Tracheal epithelial cell (primary cell): Measurements from ENCODE around the gene ATN1. TPM values are rescaled to one million over a fixed set of nuclear protein-coding genes. Genes with fewer than 3 reads are reported as not detected.

Experiments used
- total RNA-seq: library from RNA; depleted of rRNA; stranded (reverse); fragments of >200 nt; gene quantifications from 2 replicates; pipeline ENCODE4 v1.2.1, GENCODE V29; 2014

The ATN1 gene, protein sequence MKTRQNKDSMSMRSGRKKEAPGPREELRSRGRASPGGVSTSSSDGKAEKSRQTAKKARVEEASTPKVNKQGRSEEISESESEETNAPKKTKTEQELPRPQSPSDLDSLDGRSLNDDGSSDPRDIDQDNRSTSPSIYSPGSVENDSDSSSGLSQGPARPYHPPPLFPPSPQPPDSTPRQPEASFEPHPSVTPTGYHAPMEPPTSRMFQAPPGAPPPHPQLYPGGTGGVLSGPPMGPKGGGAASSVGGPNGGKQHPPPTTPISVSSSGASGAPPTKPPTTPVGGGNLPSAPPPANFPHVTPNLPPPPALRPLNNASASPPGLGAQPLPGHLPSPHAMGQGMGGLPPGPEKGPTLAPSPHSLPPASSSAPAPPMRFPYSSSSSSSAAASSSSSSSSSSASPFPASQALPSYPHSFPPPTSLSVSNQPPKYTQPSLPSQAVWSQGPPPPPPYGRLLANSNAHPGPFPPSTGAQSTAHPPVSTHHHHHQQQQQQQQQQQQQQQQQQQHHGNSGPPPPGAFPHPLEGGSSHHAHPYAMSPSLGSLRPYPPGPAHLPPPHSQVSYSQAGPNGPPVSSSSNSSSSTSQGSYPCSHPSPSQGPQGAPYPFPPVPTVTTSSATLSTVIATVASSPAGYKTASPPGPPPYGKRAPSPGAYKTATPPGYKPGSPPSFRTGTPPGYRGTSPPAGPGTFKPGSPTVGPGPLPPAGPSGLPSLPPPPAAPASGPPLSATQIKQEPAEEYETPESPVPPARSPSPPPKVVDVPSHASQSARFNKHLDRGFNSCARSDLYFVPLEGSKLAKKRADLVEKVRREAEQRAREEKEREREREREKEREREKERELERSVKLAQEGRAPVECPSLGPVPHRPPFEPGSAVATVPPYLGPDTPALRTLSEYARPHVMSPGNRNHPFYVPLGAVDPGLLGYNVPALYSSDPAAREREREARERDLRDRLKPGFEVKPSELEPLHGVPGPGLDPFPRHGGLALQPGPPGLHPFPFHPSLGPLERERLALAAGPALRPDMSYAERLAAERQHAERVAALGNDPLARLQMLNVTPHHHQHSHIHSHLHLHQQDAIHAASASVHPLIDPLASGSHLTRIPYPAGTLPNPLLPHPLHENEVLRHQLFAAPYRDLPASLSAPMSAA (N-terminal part only)
- 6.3 and 12.8 TPM in 2 replicates for total RNA-seq

DNA sequence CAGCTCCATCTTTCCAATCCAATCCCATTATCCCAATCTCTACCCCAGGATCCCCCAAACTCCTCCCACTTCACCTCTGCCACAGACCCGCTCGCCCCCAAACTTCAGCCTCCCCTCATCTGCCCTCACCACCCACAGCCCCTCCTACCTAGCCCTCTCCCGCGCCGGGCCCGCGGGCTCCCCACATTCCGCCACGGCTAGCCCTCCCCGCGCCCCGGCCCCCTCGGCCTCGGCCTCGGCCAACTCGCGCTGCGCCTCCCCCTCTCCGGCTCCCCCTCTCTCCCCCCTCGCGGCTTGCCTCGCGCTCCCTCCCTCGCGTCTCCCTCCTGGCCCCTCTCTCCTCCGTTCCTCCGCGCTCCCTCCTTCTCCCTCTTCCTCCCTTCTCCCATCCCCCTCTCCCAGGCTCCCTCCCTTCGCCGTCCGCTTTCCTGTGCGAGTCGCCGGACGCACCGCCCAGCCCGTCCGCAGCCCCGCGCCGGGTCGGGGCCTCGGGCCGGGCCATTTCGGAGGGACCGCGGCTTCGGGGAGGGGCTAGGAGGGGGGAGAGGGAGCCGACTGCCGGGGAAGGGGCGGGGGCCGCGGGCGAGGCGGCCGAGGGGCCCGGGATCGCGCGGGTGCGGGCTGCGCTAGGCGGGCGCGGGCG lies at the start of gene ATN1:
TSS of gene ATN1 (plus strand) at position 581 of the 643 bp plus-strand sequence. CDS start 6,043 bp downstream, outside the sequence.

GRCh38 chr12:6904280-6905276 lies 23.2 kb upstream of the ATN1 start, which contains the start of gene LRRC23:
LRRC23 (plus strand) TSS chr12:6904822; CDS start chr12:6905634, 812 bp downstream.

DNA sequence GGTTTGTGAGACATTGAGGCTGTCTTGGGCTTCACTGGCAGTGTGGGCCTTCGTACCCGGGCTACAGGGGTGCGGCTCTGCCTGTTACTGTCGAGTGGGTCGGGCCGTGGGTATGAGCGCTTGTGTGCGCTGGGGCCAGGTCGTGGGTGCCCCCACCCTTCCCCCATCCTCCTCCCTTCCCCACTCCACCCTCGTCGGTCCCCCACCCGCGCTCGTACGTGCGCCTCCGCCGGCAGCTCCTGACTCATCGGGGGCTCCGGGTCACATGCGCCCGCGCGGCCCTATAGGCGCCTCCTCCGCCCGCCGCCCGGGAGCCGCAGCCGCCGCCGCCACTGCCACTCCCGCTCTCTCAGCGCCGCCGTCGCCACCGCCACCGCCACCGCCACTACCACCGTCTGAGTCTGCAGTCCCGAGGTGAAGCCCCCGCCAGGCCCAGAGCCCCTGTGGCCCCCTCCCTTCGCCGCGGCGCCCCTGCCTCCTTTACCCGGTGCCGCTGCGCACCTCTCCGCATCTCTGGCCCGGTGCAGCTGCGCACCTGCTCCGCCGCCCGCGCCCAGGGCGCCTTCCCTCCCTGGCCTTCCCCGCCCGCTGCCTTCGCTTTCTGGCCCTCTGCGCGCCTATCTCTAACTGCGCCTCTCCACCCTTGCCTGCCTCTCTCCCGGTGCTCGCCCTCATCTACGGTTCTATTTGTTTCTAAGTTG lies 13.4 kb upstream of the ATN1 start, which contains the start of gene ENO2:
TSS of gene ENO2 (plus strand) at position 335 of the 701 bp plus-strand sequence. CDS start 1,253 bp downstream, outside the sequence.

DNA sequence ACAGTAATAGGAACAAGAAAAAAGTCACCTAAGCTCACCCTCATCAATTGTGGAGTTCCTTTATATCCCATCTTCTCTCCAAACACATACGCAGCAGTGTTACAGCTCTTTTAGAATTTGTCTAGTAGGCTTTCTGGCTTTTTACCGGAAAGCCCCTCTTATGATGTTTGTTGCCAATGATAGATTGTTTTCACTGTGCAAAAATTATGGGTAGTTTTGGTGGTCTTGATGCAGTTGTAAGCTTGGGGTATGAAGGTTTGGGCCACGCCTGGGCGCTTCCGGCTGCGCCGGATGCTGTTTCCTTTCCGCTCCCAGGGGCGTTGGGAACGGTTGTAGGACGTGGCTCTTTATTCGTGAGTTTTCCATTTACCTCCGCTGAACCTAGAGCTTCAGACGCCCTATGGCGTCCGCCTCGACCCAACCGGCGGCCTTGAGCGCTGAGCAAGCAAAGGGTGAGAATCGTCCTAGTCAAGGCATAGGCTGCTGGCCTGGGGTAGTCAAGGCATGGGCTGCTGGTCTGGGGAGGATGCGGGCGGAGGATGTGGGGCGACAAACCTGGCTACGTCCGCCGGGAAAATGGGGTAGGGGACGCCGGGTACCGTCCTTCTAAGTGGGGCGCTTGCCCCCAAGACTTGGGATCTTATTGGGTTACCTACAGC lies 16.1 kb downstream of the ATN1 start, which contains the start of the genes C12orf57 and RNU7-1:
TSS of gene C12orf57 (plus strand) at position 301 of the 659 bp plus-strand sequence. CDS start at position 401, 100 bp downstream.
TSS of gene RNU7-1 (plus strand) at position 95 of the 659 bp plus-strand sequence.

GRCh38 chr12:6950811-6951540 lies 23.2 kb downstream of the ATN1 start, which contains the start of gene PTPN6:
PTPN6 (plus strand) TSS chr12:6951356; CDS start chr12:6951513, 157 bp downstream.

Other genes with a start within 250 kb of the ATN1 start
- gene ZNF384, start 238.6 kb upstream of the ATN1 start, total RNA-seq = 5.8 and 6.4 TPM in 2 replicates
- gene PIANP, start 227.1 kb upstream of the ATN1 start, total RNA-seq = not detected in 2 replicates
- 56.6 and 68.8 TPM in 2 replicates for gene COPS7A, start 203.9 kb upstream of the ATN1 start, total RNA-seq
- gene MLF2, start 174.8 kb upstream of the ATN1 start, total RNA-seq = 176 and 190 TPM in 2 replicates
- gene PTMS, start 161.6 kb upstream of the ATN1 start, total RNA-seq = 17.7 and 26.0 TPM in 2 replicates
- gene LAG3, start 155.4 kb upstream of the ATN1 start, total RNA-seq = 0.24 TPM in 1 of 2 replicates, not detected in the other
- gene CD4, start 138.4 kb upstream of the ATN1 start, total RNA-seq = not detected in 2 replicates
- 0.72 TPM in 1 of 2 replicates, not detected in the other for gene GPR162, start 106.1 kb upstream of the ATN1 start, total RNA-seq
- gene P3H3, start 99.6 kb upstream of the ATN1 start, total RNA-seq = 22.2 and 39.3 TPM in 2 replicates
- 0.24 TPM in 1 of 2 replicates, not detected in the other for gene GNB3, start 87.0 kb upstream of the ATN1 start, total RNA-seq
- gene CDCA3, start 76.7 kb upstream of the ATN1 start, total RNA-seq = under 0.01 and 2.4 TPM in 2 replicates
- 61.2 and 83.4 TPM in 2 replicates for gene USP5, start 75.8 kb upstream of the ATN1 start, total RNA-seq
- gene TPI1, start 60.4 kb upstream of the ATN1 start, total RNA-seq = 1,092 and 1,488 TPM in 2 replicates
- gene SPSB2, start 54.7 kb upstream of the ATN1 start, total RNA-seq = 7.2 and 7.7 TPM in 2 replicates
- gene LRRC23, start 23.1 kb upstream of the ATN1 start, total RNA-seq = 11.3 and 11.7 TPM in 2 replicates
- 6.6 and 31.1 TPM in 2 replicates for gene ENO2, start 13.4 kb upstream of the ATN1 start, total RNA-seq
- not detected in 2 replicates for gene RNU7-1, start 15.9 kb downstream of the ATN1 start, total RNA-seq
- 86.0 and 133 TPM in 2 replicates for gene C12orf57, start 16.1 kb downstream of the ATN1 start, total RNA-seq
- gene PTPN6, start 23.4 kb downstream of the ATN1 start, total RNA-seq = 8.9 and 13.0 TPM in 2 replicates
- 218 and 285 TPM in 2 replicates for gene PHB2, start 42.7 kb downstream of the ATN1 start, total RNA-seq
- 68.8 and 101 TPM in 2 replicates for gene EMG1, start 43.0 kb downstream of the ATN1 start, total RNA-seq
- 5.5 and 6.2 TPM in 2 replicates for gene LPCAT3, start 90.5 kb downstream of the ATN1 start, total RNA-seq
- gene C1S, start 132.8 kb downstream of the ATN1 start, total RNA-seq = 1.1 and 11.6 TPM in 2 replicates
- gene C1R, start 164.5 kb downstream of the ATN1 start, total RNA-seq = 1.1 and 8.0 TPM in 2 replicates
- 16.4 and 18.3 TPM in 2 replicates for gene C1RL, start 181.3 kb downstream of the ATN1 start, total RNA-seq
- gene RBP5, start 200.9 kb downstream of the ATN1 start, total RNA-seq = not detected in 2 replicates
- gene CLSTN3, start 202.4 kb downstream of the ATN1 start, total RNA-seq = 8.7 and 17.4 TPM in 2 replicates